Gastrocnemius medialis (tissue), 4 donors: Measurements from ENCODE around the gene MICB.

Experiments
- CTCF ChIP-seq, 5 experiments: fragments of 450-650 bp in 3 of 5; fragments of 200-600 bp in 2 of 5; sonication (generic) in 2 of 5; IDR thresholded peaks in 4 of 5; conservative IDR thresholded peaks in 1 of 5; 1 replicate in 4 of 5; 2 replicates in 1 of 5; pipeline ENCODE4 v1.5.1; 2016 to 2019; ENCODE audit warnings: antibody characterized with exemption in 5 of 5, mild to moderate bottlenecking in 3 of 5, moderate library complexity in 3 of 5
- POLR2A ChIP-seq, 2 donors: fragments of 450-650 bp; IDR thresholded peaks; one replicate each; pipeline ENCODE4 v1.6.1; 2017; ENCODE audit warnings: antibody characterized with exemption in 2 of 2, mild to moderate bottlenecking in 2 of 2, moderate library complexity in 2 of 2

DNA sequence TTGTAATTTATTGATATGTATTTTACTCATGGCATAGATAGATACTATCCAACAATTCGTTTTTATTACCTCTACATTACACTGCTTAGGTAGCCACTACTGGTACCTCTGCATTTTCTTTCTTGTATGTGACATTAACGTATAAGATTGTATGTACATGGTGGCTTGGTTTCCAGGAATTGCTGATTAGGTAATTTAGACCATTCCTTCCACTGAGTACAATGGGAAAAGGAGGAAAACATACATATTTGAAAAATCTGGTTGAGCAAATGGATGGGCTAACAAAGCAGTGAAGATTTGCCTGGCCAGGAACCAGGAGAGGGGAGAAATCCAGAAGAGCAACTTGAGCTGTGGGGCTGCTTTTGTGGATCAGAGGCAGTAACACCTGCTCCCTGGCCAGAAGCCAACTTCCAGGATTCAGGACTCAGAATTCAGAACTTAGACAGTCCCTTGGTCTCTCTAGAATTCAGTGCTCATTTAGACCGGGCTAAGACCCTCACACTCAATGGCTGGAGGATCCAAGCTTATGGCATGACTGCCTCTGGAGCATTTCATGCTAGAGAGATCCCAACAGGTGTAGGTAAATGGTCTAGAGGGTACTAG, 17.9 kb upstream of the MICB start:
- TF ChIP-seq POLR2A (IDR thresholded peaks at IDR 0.05) (no peak), CTCF (IDR thresholded peaks at IDR 0.05 in 4 of 5, conservative IDR thresholded peaks at IDR 0.05 in 1 of 5) (no peak)
